Fibroblast of pulmonary artery (primary cell): ENCODE data around the gene ATF4.

Source experiments
- DNase-seq: peaks from one replicate; pipeline ENCODE4 v3.0.0-alpha.2; 2010; ENCODE audit warnings: low read depth
- H3K4me3 ChIP-seq: replicated peaks from 2 replicates; pipeline ENCODE4 v1.5.1; 2011; ENCODE audit warnings: low read depth, mild to moderate bottlenecking, control low read depth, low read length, moderate library complexity
- TF ChIP-seq, protein P1 (sequence below): IDR thresholded peaks from 2 replicates; pipeline ENCODE4 v1.5.1; 2011; ENCODE audit warnings: mild to moderate bottlenecking, control low read depth, low read length, inconsistent platforms; ENCODE audit errors: missing control alignments

ATF4 gene

DNA sequence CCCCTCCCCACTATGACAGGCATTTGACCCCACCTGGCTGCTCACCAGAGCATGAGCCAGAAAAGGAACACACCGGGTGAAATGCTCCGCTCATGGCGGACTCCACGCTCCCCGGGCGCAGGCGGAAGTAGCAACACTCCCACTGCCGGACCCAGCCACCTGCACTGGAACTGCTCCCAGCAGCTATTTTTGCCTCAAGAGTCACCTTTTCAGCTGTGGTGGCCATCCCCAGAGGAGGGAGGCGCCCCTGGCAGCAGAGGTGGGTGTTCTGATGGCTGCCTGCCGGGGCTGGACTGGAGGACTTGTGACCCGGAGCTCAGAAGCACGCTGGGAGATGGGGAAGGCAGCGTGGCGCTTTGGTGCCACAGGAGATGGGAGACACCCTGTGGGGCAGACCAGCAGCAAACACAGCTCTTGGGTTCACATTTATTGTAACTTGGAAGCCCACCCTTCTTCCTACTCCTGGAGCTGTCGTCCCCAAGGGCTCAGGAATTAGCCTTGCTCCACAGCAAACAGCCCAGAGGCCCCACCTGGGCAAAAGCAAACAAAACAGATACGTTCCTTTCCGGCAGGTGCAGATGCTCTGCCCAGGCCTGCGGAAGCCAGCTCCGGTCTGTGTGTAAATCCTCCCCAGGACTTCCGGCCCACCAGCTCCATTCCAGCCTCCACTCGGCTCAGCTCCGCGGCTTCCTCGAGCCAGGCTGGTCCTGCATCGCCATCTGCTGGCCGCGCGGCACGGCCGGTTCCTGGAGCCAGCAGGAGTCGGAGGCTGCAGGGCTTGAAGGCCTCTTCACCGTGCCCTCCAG is 8.5 kb downstream of the ATF4 start:
- TF ChIP-seq, protein P1, sequence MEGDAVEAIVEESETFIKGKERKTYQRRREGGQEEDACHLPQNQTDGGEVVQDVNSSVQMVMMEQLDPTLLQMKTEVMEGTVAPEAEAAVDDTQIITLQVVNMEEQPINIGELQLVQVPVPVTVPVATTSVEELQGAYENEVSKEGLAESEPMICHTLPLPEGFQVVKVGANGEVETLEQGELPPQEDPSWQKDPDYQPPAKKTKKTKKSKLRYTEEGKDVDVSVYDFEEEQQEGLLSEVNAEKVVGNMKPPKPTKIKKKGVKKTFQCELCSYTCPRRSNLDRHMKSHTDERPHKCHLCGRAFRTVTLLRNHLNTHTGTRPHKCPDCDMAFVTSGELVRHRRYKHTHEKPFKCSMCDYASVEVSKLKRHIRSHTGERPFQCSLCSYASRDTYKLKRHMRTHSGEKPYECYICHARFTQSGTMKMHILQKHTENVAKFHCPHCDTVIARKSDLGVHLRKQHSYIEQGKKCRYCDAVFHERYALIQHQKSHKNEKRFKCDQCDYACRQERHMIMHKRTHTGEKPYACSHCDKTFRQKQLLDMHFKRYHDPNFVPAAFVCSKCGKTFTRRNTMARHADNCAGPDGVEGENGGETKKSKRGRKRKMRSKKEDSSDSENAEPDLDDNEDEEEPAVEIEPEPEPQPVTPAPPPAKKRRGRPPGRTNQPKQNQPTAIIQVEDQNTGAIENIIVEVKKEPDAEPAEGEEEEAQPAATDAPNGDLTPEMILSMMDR, result no peak

DNA sequence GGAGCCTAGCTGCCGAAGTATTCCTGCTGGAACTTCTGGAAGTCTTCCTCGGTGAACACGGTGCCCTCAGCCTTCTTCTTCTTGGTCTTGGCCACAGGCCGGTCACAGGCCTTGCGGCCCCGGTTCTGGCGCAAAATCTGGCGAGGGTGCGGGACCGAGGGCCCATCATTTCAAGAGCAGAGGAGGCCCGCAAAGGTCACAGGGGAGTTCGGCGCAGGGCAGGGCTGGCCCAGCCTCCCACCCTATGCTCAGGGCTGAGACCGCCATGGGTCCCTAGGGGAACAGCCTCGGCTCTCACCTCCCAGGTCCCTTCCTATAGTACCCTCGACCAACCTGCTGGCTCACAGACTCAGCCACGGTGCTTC is 9.1 kb downstream of the ATF4 start:
- TF ChIP-seq, protein P1, result no peak
- DNase-seq, result no peak
- H3K4me3 ChIP-seq, result no peak overlapping the region

More for the DNA sequence above, 8.5 kb downstream of the ATF4 start:
- H3K4me3 ChIP-seq, result no peak overlapping the region
- DNase-seq, result peak; percentile 96

DNA sequence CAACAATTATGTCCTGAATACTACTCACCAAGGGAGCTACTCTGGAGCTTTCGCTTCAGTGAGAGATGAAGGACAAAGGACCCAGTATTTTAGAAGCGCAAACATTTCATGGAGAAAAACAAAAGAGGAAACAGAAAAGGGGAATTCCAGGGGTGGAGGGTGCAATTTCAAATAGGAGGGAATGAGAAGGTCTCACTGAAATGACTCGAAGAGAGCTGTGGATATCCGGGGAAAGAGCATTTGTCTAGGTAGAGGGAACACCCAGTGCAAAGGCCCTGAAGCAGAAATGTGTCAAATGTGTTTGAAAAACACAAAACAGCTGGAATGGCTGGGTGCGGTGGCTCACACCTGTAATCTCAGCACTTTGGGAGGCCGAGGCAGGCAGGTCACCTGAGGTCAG is 9.8 kb downstream of the ATF4 start:
- no peak overlapping the region for H3K4me3 ChIP-seq
- no peak for DNase-seq
- TF ChIP-seq, protein P1, result no peak

DNA sequence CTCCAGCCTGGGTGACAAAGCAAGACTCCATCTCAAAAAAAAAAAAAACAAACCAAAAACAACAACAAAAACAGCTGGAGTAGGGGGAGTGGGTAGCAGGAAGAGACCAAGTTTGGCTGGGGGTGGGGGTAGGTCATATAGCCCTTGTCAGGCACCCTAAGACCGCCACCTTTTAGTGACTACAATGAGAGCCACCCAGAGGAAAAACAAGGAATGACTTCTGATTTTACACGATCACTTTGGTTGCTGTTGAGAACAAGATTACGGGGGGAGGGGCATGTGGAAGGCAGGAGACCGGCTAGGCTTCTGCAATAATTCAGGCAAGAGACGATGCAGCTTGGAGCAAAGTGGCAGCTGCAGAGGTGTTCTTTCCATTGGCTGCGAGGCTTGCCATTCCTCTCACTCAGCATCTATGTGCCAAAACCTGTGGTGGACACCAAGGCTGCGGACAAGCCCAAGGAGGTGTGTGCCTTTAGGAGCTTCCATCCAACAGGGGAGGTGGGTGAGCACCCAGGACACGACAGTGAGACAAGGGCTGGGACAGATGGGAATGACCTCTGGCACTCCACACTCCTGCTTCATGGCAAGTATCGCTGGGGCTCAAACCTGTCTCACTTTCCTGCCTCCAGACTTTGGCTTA is 10.4 kb downstream of the ATF4 start:
- TF ChIP-seq, protein P1, result peak; percentile 40
- peak; percentile 59 for DNase-seq
- H3K4me3 ChIP-seq, result peak overlapping the region; percentile 15

DNA sequence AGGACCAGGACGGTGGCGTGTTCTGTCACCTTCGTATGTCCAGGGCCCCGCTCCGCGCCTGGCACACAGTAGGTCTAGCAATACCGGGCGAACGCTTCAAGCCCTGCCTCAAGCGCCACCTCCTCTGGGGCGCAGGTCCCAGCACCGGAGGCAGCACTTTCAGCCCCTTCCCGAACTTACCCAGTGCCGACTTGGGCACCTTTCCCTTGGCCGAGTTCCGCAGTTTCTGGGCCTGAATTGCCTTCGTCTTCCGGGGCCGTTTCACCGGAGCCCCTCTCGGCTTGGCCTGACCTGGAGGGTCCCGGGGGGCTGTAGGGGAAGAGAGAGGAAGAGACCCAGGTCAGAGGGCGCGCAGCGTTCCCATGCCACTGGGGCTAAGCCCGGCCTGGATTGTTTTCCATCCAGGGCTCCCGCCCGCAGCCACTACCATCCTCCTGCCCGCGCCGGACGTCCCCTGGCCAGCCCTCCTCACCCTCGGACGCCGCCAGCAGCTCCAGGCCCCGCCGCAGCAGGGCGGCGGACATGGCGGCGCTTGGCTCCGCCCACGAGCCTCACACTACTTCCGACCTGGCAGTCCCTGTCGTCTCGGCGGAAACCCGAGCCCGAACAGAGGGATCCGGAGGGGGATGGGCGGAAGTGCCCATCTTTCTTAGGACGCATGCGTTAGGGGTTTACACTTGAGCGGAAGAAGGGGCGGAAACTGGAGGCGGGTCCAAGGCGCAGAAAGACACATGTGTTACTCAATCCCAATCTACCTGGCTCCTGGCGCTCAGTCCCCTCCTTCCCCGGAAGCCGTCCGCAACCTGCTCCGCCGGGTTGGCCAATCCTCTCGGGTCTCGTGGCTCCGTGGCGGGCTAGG is 12.1 kb downstream of the ATF4 start, which contains the start of gene RPS19BP1:
TSS of gene RPS19BP1 (minus strand) at position 534 of the 859 bp plus-strand sequence. CDS start at position 524, 10 bp downstream.
- H3K4me3 ChIP-seq, result peak within 1 kb of the TSS; percentile 79
- TF ChIP-seq, protein P1, result no peak
- peak; percentile 99 for DNase-seq

DNA sequence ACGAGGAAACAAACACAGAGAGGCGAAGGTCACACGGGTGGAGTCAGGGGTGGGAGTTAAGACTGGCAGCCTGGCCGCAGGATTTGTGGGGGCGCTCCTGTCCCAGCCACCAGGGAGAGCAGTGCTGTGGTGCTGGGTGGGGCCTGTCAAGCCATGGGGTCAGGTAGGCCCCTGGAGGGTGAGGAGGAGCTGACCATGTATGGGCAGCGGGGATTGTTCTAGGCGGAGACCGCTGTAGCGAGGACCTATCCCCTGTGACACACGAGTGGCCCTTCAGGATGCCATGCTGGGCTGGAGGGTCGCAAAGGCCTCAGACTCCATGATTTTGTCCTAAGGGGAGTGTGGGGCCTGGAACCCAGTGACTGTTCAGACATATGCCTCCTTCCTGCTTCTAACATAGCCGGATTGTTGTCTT is 13.7 kb downstream of the ATF4 start:
- TF ChIP-seq, protein P1, result no peak
- H3K4me3 ChIP-seq, result no peak overlapping the region
- DNase-seq, result no peak
